T-helper 17 cell (primary cell): Measurements from ENCODE around the gene AATK. TPM values are rescaled to one million over a fixed set of nuclear protein-coding genes. Genes with fewer than 3 reads are reported as not detected.

Experiments used
- ATAC-seq: fragments of 150-1000 bp; cut with Tn5 transposase; 2 replicates; pipeline ENCODE4 v1.10.0; 2021; ENCODE audit warnings: mild to moderate bottlenecking, moderate library complexity
- DNase-seq, 3 donors: peaks; one replicate each; pipeline versions ENCODE4 v3.0.0 to v3.0.0-alpha.2; 2020 to 2021
- H3K9me3 ChIP-seq: one replicate; pipeline ENCODE4 v1.7.0; 2013; ENCODE audit warnings: low read length, mild to moderate bottlenecking; ENCODE audit not compliant: control insufficient read depth, poor library complexity, severe bottlenecking
- H3K27ac Mint-ChIP-seq: one replicate; pipeline ENCODE4 v1.8.0; 2022; ENCODE audit warnings: mild to moderate bottlenecking, moderate library complexity, mixed read lengths
- H3K27me3 Mint-ChIP-seq: one replicate; pipeline ENCODE4 v1.8.0; 2022; ENCODE audit warnings: mixed read lengths
- H3K36me3 Mint-ChIP-seq: one replicate; pipeline ENCODE4 v1.8.0; 2022; ENCODE audit warnings: low read depth, mixed read lengths
- H3K4me1 Mint-ChIP-seq: one replicate; pipeline ENCODE4 v1.8.0; 2022; ENCODE audit warnings: mild to moderate bottlenecking, mixed read lengths
- H3K4me3 Mint-ChIP-seq: one replicate; pipeline ENCODE4 v1.8.0; 2022; ENCODE audit warnings: mild to moderate bottlenecking, moderate library complexity, mixed read lengths
- total RNA-seq, 4 donors: library from RNA in 2 of 4; stranded (reverse) in 2 of 4; gene quantifications; one replicate each; pipeline ENCODE4 v1.2.3 and lab custom pipeline; 2022 to 2026

Gene AATK
- total RNA-seq, 2 donors from 2014 or later: 1.9 to 2.2 TPM

- no peaks in the 10 kb centered on the region for H3K4me1 Mint-ChIP-seq
Measured at GRCh38 chr17:81137248-81137647, 28.8 kb downstream of the AATK start.

GRCh38 chr17:81136366-81136765, 29.7 kb downstream of the AATK start:
- Mint-ChIP-seq H3K4me3 (no peak overlapping the region), H3K27me3 (no peaks in the 10 kb centered on the region), H3K27ac (no peak overlapping the region), H3K36me3 (no peaks in the 10 kb centered on the region), H3K4me1 (no peaks in the 10 kb centered on the region)
- ATAC-seq (no peak), DNase-seq (no peak)
- H3K9me3 ChIP-seq: no peaks in the 10 kb centered on the region

More at GRCh38 chr17:81137248-81137647, 28.8 kb downstream of the AATK start:
- Mint-ChIP-seq H3K27me3 (no peaks in the 10 kb centered on the region), H3K36me3 (no peaks in the 10 kb centered on the region), H3K4me3 (no peak overlapping the region), H3K27ac (no peak overlapping the region)
- DNase-seq: no peak
- ATAC-seq: no peak
- no peaks in the 10 kb centered on the region for H3K9me3 ChIP-seq

- ATAC-seq: no peak
Measured at GRCh38 chr17:81135505-81136278, 30.3 kb downstream of the AATK start.

GRCh38 chr17:81134064-81134781, 31.8 kb downstream of the AATK start:
- no peak overlapping the region for H3K4me3 Mint-ChIP-seq
- no peak for ATAC-seq
- H3K36me3 Mint-ChIP-seq: no peaks in the 10 kb centered on the region
- no peaks in the 10 kb centered on the region for H3K4me1 Mint-ChIP-seq
- H3K27ac Mint-ChIP-seq: no peak overlapping the region
- H3K9me3 ChIP-seq: no peaks in the 10 kb centered on the region
- DNase-seq: no peak
- H3K27me3 Mint-ChIP-seq: no peaks in the 10 kb centered on the region

More at GRCh38 chr17:81135505-81136278, 30.3 kb downstream of the AATK start:
- Mint-ChIP-seq H3K27ac (no peak overlapping the region), H3K4me1 (no peaks in the 10 kb centered on the region), H3K36me3 (no peaks in the 10 kb centered on the region), H3K27me3 (no peaks in the 10 kb centered on the region), H3K4me3 (no peak overlapping the region)
- DNase-seq: no peak
- no peaks in the 10 kb centered on the region for H3K9me3 ChIP-seq

GRCh38 chr17:81132770-81133723, 33.0 kb downstream of the AATK start:
- no peak overlapping the region for H3K4me3 Mint-ChIP-seq
- no peak overlapping the region for H3K27ac Mint-ChIP-seq

GRCh38 chr17:81132197-81132540, 33.9 kb downstream of the AATK start:
- no peak for DNase-seq
- ATAC-seq: no peak
- no peaks in the 10 kb centered on the region for H3K27me3 Mint-ChIP-seq
- no peaks in the 10 kb centered on the region for H3K36me3 Mint-ChIP-seq
- no peak overlapping the region for H3K27ac Mint-ChIP-seq
- H3K4me1 Mint-ChIP-seq: no peaks in the 10 kb centered on the region
- no peak overlapping the region for H3K4me3 Mint-ChIP-seq
- H3K9me3 ChIP-seq: no peaks in the 10 kb centered on the region

More at GRCh38 chr17:81132770-81133723, 33.0 kb downstream of the AATK start:
- DNase-seq (no peak), ATAC-seq (no peak)
- H3K4me1 Mint-ChIP-seq: no peaks in the 10 kb centered on the region
- H3K36me3 Mint-ChIP-seq: no peaks in the 10 kb centered on the region
- H3K27me3 Mint-ChIP-seq: no peaks in the 10 kb centered on the region
- no peaks in the 10 kb centered on the region for H3K9me3 ChIP-seq

GRCh38 chr17:81131486-81132196, 34.4 kb downstream of the AATK start:
- no peaks in the 10 kb centered on the region for H3K9me3 ChIP-seq
- no peak overlapping the region for H3K27ac Mint-ChIP-seq
- no peaks in the 10 kb centered on the region for H3K4me1 Mint-ChIP-seq
- H3K4me3 Mint-ChIP-seq: no peak overlapping the region
- DNase-seq (no peak), ATAC-seq (no peak)
- no peaks in the 10 kb centered on the region for H3K27me3 Mint-ChIP-seq
- H3K36me3 Mint-ChIP-seq: no peaks in the 10 kb centered on the region

GRCh38 chr17:81130385-81131361, 35.3 kb downstream of the AATK start:
- DNase-seq (no peak), ATAC-seq (no peak)
- H3K9me3 ChIP-seq: no peaks in the 10 kb centered on the region
- Mint-ChIP-seq H3K27ac (no peak overlapping the region), H3K36me3 (no peaks in the 10 kb centered on the region), H3K27me3 (no peaks in the 10 kb centered on the region), H3K4me3 (no peak overlapping the region), H3K4me1 (no peaks in the 10 kb centered on the region)

- Mint-ChIP-seq H3K36me3 (no peaks in the 10 kb centered on the region), H3K4me1 (no peaks in the 10 kb centered on the region), H3K4me3 (no peak overlapping the region), H3K27me3 (no peaks in the 10 kb centered on the region), H3K27ac (no peak overlapping the region)
- no peak for DNase-seq
- ATAC-seq: no peak
- no peaks in the 10 kb centered on the region for H3K9me3 ChIP-seq
Measured at GRCh38 chr17:81129711-81130367, 36.2 kb downstream of the AATK start.

GRCh38 chr17:81129289-81129688, 36.7 kb downstream of the AATK start:
- DNase-seq (no peak), ATAC-seq (no peak)
- H3K27ac Mint-ChIP-seq: no peak overlapping the region
- no peaks in the 10 kb centered on the region for H3K36me3 Mint-ChIP-seq
- no peaks in the 10 kb centered on the region for H3K4me1 Mint-ChIP-seq
- no peaks in the 10 kb centered on the region for H3K9me3 ChIP-seq
- H3K4me3 Mint-ChIP-seq: no peak overlapping the region
- H3K27me3 Mint-ChIP-seq: no peaks in the 10 kb centered on the region

- Mint-ChIP-seq H3K4me3 (no peak overlapping the region), H3K27ac (no peak overlapping the region), H3K4me1 (no peaks in the 10 kb centered on the region), H3K27me3 (no peaks in the 10 kb centered on the region), H3K36me3 (no peaks in the 10 kb centered on the region)
- H3K9me3 ChIP-seq: no peaks in the 10 kb centered on the region
- ATAC-seq (no peak), DNase-seq (no peak)
Measured at GRCh38 chr17:81128774-81129173, 37.2 kb downstream of the AATK start.
